Natural killer cell (primary cell): ENCODE results near the gene LGALS1. TPM values are rescaled to one million over a fixed set of nuclear protein-coding genes. Genes with fewer than 3 reads are reported as not detected.
A peak's percentile ranks its signal among the peaks of the same experiment; 100 is the strongest.

Experiments used
- ATAC-seq, 3 donors: fragments of 150-1000 bp in 2 of 3; fragments of 200-7000 bp in 1 of 3; cut with Tn5 transposase; 1 replicate in 1 of 3; 2 replicates in 2 of 3; pipeline ENCODE4 v1.10.0; 2021; ENCODE audit warnings: mild to moderate bottlenecking in 2 of 3, moderate library complexity in 2 of 3
- DNase-seq, 2 donors: peaks; one replicate each; pipeline versions ENCODE4 v3.0.0 to v3.0.0-alpha.2; 2013 to 2021; ENCODE audit warnings: mixed read lengths in 1 of 2
- H3K27ac ChIP-seq: one replicate; pipeline ENCODE4 v1.5.1; 2013; ENCODE audit warnings: mild to moderate bottlenecking, low read length
- H3K27me3 ChIP-seq: one replicate; pipeline ENCODE4 v1.6.1; 2013; ENCODE audit warnings: low read length; ENCODE audit not compliant: control insufficient read depth, insufficient read depth
- H3K36me3 ChIP-seq: one replicate; pipeline ENCODE4 v1.6.1; 2013; ENCODE audit warnings: low read length; ENCODE audit not compliant: control insufficient read depth, insufficient read depth
- H3K4me1 ChIP-seq: one replicate; pipeline ENCODE4 v1.6.1; 2013; ENCODE audit warnings: low read length; ENCODE audit not compliant: control insufficient read depth, insufficient read depth
- H3K4me3 ChIP-seq: one replicate; pipeline ENCODE4 v1.5.1; 2013; ENCODE audit warnings: low read length
- H3K9me3 ChIP-seq: one replicate; pipeline ENCODE4 v1.6.1; 2013; ENCODE audit warnings: low read length; ENCODE audit not compliant: control insufficient read depth, insufficient read depth
- H3K27ac Mint-ChIP-seq, 2 donors: one replicate each; pipeline ENCODE4 v1.8.0; 2022; ENCODE audit warnings: mild to moderate bottlenecking in 2 of 2, mixed read lengths in 2 of 2, moderate library complexity in 1 of 2
- H3K27me3 Mint-ChIP-seq, 2 donors: one replicate each; pipeline ENCODE4 v1.8.0; 2022; ENCODE audit warnings: low read depth in 2 of 2, mixed read lengths in 2 of 2
- H3K36me3 Mint-ChIP-seq: one replicate; pipeline ENCODE4 v1.8.0; 2022; ENCODE audit warnings: mixed read lengths
- H3K4me1 Mint-ChIP-seq, 2 donors: one replicate each; pipeline ENCODE4 v1.8.0; 2022; ENCODE audit warnings: mixed read lengths in 2 of 2
- H3K4me3 Mint-ChIP-seq: one replicate; pipeline ENCODE4 v1.8.0; 2022; ENCODE audit warnings: mild to moderate bottlenecking, moderate library complexity, mixed read lengths
- H3K9me3 Mint-ChIP-seq, 2 donors: one replicate each; pipeline ENCODE4 v1.8.0; 2022; ENCODE audit warnings: mixed read lengths in 2 of 2
- WGBS: methylation state at CpG from one replicate; pipeline ENCODE4 v1.1.7; 2013; ENCODE audit warnings: missing lambda C conversion rate; ENCODE audit not compliant: insufficient coverage; 5-methylcytosine and 5-hydroxymethylcytosine counted together
- intact Hi-C: fragments of 100-400 bp; cut with micrococcal nuclease; formaldehyde crosslinking; loops from one replicate; pipeline ENCODE4 v1.14.2; 2022
- total RNA-seq, 4 donors: library from RNA; stranded (reverse); fragments of 120-200 nt in 1 of 4; gene quantifications; one replicate each; pipeline versions ENCODE4 v1.2.3 to v1.2.4, GENCODE V29; 2013 to 2022
- TF ChIP-seq, protein P1 (sequence below): fragments of 200-600 bp; IDR thresholded peaks from one replicate; pipeline ENCODE4 v1.8.0; 2022; ENCODE audit warnings: antibody characterized with exemption

The LGALS1 gene
- total RNA-seq, 3 donors from 2014 or later (not counting 1 experiment from before 2014, with no cell fraction given): 195 to 218 (median 214) TPM

DNA sequence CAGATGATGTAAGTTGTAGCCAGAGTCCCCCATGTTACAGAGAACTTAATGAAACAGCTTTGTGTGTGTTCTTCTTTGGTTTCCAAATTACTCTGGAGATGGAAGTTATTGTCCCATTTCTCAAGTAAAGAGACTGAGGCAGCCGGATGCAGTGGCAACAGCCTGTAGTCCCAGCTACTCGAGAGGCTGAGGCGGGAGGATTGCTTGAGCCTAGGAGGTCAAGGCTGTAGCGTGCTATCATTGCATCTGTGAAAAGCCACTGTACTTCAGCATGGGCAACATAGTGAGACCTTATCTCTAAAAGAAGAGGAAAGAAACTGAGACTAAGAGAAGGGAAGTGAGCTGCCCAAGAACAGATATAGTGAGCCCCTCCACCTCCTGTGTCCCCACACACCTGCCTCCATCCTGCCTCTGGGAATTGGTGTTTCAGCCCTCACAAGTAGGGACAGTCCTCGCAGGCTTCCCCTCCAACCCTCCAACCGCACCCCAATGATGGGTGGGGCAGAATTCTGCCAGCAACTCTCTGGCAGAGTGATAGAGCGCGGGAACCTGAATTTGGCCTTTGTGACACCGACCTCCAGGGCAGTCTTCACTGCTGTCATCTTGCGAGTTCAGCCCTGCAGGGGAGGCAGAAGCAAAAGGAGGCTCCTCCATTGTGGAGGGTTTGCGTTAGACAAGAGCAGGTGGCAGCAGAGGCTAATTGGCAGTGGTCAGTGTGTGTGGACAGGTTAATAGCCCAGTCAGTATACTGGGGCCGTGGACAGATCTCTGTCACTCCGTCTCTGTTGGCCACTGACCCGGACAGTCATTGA is 15.3 kb upstream of the LGALS1 start:
- H3K9me3 Mint-ChIP-seq: no peaks in the 10 kb centered on the region
- H3K9me3 ChIP-seq: no peaks in the 10 kb centered on the region
- TF ChIP-seq, protein P1, sequence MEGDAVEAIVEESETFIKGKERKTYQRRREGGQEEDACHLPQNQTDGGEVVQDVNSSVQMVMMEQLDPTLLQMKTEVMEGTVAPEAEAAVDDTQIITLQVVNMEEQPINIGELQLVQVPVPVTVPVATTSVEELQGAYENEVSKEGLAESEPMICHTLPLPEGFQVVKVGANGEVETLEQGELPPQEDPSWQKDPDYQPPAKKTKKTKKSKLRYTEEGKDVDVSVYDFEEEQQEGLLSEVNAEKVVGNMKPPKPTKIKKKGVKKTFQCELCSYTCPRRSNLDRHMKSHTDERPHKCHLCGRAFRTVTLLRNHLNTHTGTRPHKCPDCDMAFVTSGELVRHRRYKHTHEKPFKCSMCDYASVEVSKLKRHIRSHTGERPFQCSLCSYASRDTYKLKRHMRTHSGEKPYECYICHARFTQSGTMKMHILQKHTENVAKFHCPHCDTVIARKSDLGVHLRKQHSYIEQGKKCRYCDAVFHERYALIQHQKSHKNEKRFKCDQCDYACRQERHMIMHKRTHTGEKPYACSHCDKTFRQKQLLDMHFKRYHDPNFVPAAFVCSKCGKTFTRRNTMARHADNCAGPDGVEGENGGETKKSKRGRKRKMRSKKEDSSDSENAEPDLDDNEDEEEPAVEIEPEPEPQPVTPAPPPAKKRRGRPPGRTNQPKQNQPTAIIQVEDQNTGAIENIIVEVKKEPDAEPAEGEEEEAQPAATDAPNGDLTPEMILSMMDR: no peak
- no peaks in the 10 kb centered on the region for H3K36me3 Mint-ChIP-seq
- no peaks in the 10 kb centered on the region for H3K36me3 ChIP-seq
- H3K4me3 ChIP-seq: peak overlapping the region; percentile 48
- WGBS: 71% methylated on average over 14 of the region's 14 CpGs
- intact Hi-C loops: no loop called here
- no peak for ATAC-seq
- peaks cover 42% of the 10 kb centered on the region for H3K4me1 ChIP-seq
- H3K27me3 ChIP-seq: no peaks in the 10 kb centered on the region
- no peak overlapping the region for H3K27ac ChIP-seq
- no peak for DNase-seq
- peaks cover 37 to 47% of the 10 kb centered on the region in 2 donors for H3K4me1 Mint-ChIP-seq
- H3K4me3 Mint-ChIP-seq: peak overlapping the region; percentile 83
- H3K27ac Mint-ChIP-seq: peak overlapping the region; percentile 36 to 52
- no peaks in the 10 kb centered on the region for H3K27me3 Mint-ChIP-seq

DNA sequence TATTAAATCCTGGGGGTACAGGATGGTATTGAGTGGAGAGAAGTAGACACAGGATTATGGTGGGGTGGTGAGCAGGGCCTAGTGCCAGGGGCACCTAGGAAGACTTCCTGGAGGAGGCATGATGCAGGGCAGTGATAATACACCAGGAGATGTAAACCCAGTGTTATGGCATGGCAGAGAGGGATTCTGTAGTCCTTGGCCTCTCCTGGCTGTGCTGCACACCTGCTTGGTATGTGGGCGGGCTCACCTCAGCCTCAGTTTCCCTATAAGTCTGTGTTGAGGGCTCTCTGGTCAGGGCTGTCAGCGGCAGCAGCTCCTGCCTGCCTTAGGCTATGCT is 14.8 kb upstream of the LGALS1 start:
- peaks cover 42% of the 10 kb centered on the region for H3K4me1 ChIP-seq
- Mint-ChIP-seq H3K4me3 (peak overlapping the region; percentile 31), H3K27me3 (no peaks in the 10 kb centered on the region), H3K4me1 (peaks cover 37 to 47% of the 10 kb centered on the region in 2 donors), H3K27ac (peak overlapping the region; percentile 70 to 77), H3K9me3 (no peaks in the 10 kb centered on the region), H3K36me3 (no peaks in the 10 kb centered on the region)
- DNase-seq: no peak
- no peak for ATAC-seq
- peaks cover 2% of the 10 kb centered on the region for H3K36me3 ChIP-seq
- WGBS: 87% methylated on average over 2 of the region's 2 CpGs
- TF ChIP-seq, protein P1: no peak
- no peak overlapping the region for H3K27ac ChIP-seq
- intact Hi-C loops: loop anchor here (1.0 kb wide), 1 partner anchor 21 kb away; no protein-coding TSS in a partner anchor
- H3K9me3 ChIP-seq: no peaks in the 10 kb centered on the region
- H3K27me3 ChIP-seq: no peaks in the 10 kb centered on the region
- H3K4me3 ChIP-seq: no peak overlapping the region

DNA sequence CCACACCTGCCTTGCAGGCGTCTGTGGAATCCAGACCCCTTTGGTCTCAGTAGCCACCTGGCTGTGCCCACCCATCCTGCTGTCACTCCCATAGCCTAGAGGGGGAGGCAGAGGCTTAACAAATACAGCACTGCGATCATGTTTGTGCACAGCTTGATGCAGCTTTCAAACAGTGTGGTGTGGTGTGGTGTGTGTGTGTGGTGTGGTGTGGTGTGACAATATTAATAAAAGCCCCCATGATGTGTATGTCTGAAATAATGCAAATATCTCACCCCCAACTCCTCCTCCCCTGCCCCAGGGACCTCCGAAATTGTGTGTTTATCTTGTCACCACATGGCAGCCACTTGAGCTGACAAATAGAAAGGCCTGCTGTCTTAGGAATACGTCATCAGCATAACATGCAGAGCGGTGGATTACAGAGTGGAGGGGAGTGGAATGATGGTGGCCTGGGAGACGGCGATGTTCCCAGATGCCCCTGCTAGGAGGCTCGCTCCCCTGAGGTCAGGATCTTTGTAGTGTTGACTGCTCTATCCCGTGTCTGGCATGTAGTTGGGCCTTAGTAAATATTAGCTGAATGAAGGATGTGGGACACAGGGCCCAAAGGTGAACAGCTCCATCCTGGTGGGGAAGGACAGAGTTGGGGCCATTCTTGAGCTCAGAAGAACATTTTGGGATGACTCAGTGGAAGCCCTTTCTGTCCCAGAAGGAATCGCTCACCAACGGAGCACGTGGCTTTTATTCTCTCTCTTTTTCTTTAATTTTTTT is 14.1 kb upstream of the LGALS1 start:
- DNase-seq (peak in 1 of 2 donors; percentile 66), ATAC-seq (peak in 1 of 3 donors; percentile 6)
- H3K9me3 Mint-ChIP-seq: no peaks in the 10 kb centered on the region
- peak overlapping the region; percentile 47 for H3K4me3 Mint-ChIP-seq
- H3K9me3 ChIP-seq: no peaks in the 10 kb centered on the region
- no peaks in the 10 kb centered on the region for H3K27me3 Mint-ChIP-seq
- no peak overlapping the region for H3K4me3 ChIP-seq
- H3K4me1 Mint-ChIP-seq: peaks cover 41 to 51% of the 10 kb centered on the region in 2 donors
- H3K36me3 Mint-ChIP-seq: no peaks in the 10 kb centered on the region
- H3K36me3 ChIP-seq: peaks cover 6% of the 10 kb centered on the region
- no peaks in the 10 kb centered on the region for H3K27me3 ChIP-seq
- peak overlapping the region; percentile 70 to 77 for H3K27ac Mint-ChIP-seq
- intact Hi-C loops: loop anchor here (1.0 kb wide), 1 partner anchor 20 kb away; no protein-coding TSS in a partner anchor
- peak overlapping the region; percentile 16 for H3K27ac ChIP-seq
- TF ChIP-seq, protein P1: peak; percentile 25
- WGBS: 70% methylated on average over 9 of the region's 12 CpGs
- peaks cover 43% of the 10 kb centered on the region for H3K4me1 ChIP-seq
